A549 (cell line): ENCODE measurements around the gene FAM120A. TPM values are rescaled to one million over a fixed set of nuclear protein-coding genes. Genes with fewer than 3 reads are reported as not detected.

Experiments
- ATAC-seq, 2 experiments: fragments of 200-7000 bp in 1 of 2; fragments of >200 bp in 1 of 2; cut with Nextera tagmentation in 1 of 2; cut with Tn5 transposase in 1 of 2; 3 replicates each; pipeline versions ENCODE4 v1.8.0 to v1.9.1; 2018 to 2020; ENCODE audit warnings: mild to moderate bottlenecking in 1 of 2, moderate library complexity in 1 of 2
- CTCF ChIA-PET: fragments of 300-600 bp; sonication (Branson Sonifier 250); formaldehyde crosslinking; extraction: SDS; loops from one replicate; lab custom pipeline; 2021; ENCODE audit warnings: antibody characterized with exemption, inconsistent platforms; lab: Yijun Ruan, JAX
- POLR2A ChIA-PET: fragments of 350-600 bp; formaldehyde crosslinking; extraction: SDS; loops from one replicate; lab custom pipeline; 2021; ENCODE audit warnings: antibody characterized with exemption, inconsistent platforms; lab: Yijun Ruan, JAX
- DNase-seq, 2 experiments: peaks; one replicate each; pipeline versions ENCODE4 v3.0.0 to v3.0.0-alpha.2; 2011 to 2016; ENCODE audit warnings: low read depth in 1 of 2, low spot score in 1 of 2
- FAIRE-seq: peaks from 2 replicates; lab custom pipeline; 2011; peaks lifted over from hg19 to GRCh38; lab: Jason Lieb, UNC
- H3K27ac ChIP-seq, 2 experiments: fragments of >200 bp; sonication (Bioruptor Twin); formaldehyde crosslinking; 3 replicates each; pipeline ENCODE4 v1.5.1; 2016 to 2017
- H3K4me1 ChIP-seq: fragments of >200 bp; sonication (Bioruptor Twin); formaldehyde crosslinking; 3 replicates; pipeline ENCODE4 v1.6.1; 2016
- H3K4me2 ChIP-seq: fragments of >200 bp; sonication (Bioruptor Twin); formaldehyde crosslinking; 3 replicates; pipeline ENCODE4 v1.6.1; 2016
- H3K4me3 ChIP-seq: fragments of >200 bp; sonication (Bioruptor Twin); formaldehyde crosslinking; 3 replicates; pipeline ENCODE4 v1.5.1; 2016
- H3K9me3 ChIP-seq: fragments of >200 bp; sonication (Bioruptor Twin); formaldehyde crosslinking; 3 replicates; pipeline ENCODE4 v1.6.1; 2016
- BHLHE40 ChIP-seq: IDR thresholded peaks from 2 replicates; pipeline ENCODE4 v1.6.1; 2012; ENCODE audit warnings: low read depth, low read length, inconsistent platforms
- EHMT2 ChIP-seq: fragments of 200-600 bp; sonication (generic); IDR thresholded peaks from 2 replicates; pipeline ENCODE4 v1.6.1; 2016; ENCODE audit warnings: antibody characterized with exemption, low read depth, mild to moderate bottlenecking, moderate library complexity
- HEYL ChIP-seq: fragments of 250-450 bp; sonication (Bioruptor Pico); IDR thresholded peaks from 2 replicates; pipeline ENCODE4 v1.8.0; 2021; ENCODE audit warnings: mild to moderate bottlenecking, moderate library complexity
- HOXA7 ChIP-seq: fragments of 250-450 bp; sonication (Bioruptor Pico); IDR thresholded peaks from 2 replicates; pipeline ENCODE4 v1.5.0; 2020; ENCODE audit warnings: mild to moderate bottlenecking, moderate library complexity
- JUNB ChIP-seq: fragments of >200 bp; sonication (Bioruptor Twin); formaldehyde crosslinking; IDR thresholded peaks from 2 replicates; pipeline ENCODE4 v1.6.1; 2016
- MAFK ChIP-seq: fragments of 450-650 bp; IDR thresholded peaks from 2 replicates; pipeline ENCODE4 v1.6.1; 2014; ENCODE audit not compliant: partially characterized antibody
- RAD21 ChIP-seq, 2 experiments: fragments of >200 bp in 1 of 2; sonication (Bioruptor Twin) in 1 of 2; formaldehyde crosslinking in 1 of 2; IDR thresholded peaks in 1 of 2; conservative IDR thresholded peaks in 1 of 2; 2 replicates in 1 of 2; 3 replicates in 1 of 2; pipeline ENCODE4 v1.6.1; 2012 to 2018; ENCODE audit warnings: inconsistent platforms in 1 of 2
- RARB ChIP-seq: fragments of 250-450 bp; sonication (Bioruptor Pico); IDR thresholded peaks from 2 replicates; pipeline ENCODE4 v1.8.0; 2021; ENCODE audit warnings: mild to moderate bottlenecking, moderate library complexity
- TFCP2L1 ChIP-seq: fragments of 250-450 bp; sonication (Bioruptor Pico); IDR thresholded peaks from 2 replicates; pipeline ENCODE4 v1.5.0; 2021; ENCODE audit warnings: mild to moderate bottlenecking
- TP53 ChIP-seq: fragments of 250-450 bp; sonication (Bioruptor Pico); IDR thresholded peaks from 2 replicates; pipeline ENCODE4 v1.5.0; 2021; ENCODE audit warnings: mild to moderate bottlenecking, moderate library complexity
- ZC3H11A ChIP-seq: fragments of 450-650 bp; IDR thresholded peaks from 2 replicates; pipeline ENCODE4 v1.6.1; 2014; ENCODE audit warnings: antibody characterized with exemption, mild to moderate bottlenecking
- ZSCAN20 ChIP-seq: fragments of 250-450 bp; sonication (Bioruptor Pico); IDR thresholded peaks from 2 replicates; pipeline ENCODE4 v1.8.0; 2022; ENCODE audit warnings: mild to moderate bottlenecking, moderate library complexity
- WGBS: methylation state at CpG from one replicate; pipeline ENCODE4 v1.1.6; 2017; ENCODE audit errors: missing lambda C conversion rate; 5-methylcytosine and 5-hydroxymethylcytosine counted together
- polyA plus RNA-seq, 4 experiments: library from polyadenylated mRNA; depleted of rRNA in 3 of 4; stranded (reverse); fragments of >200 nt; fragmentation: RNase III in 1 of 4; extraction: RNeasy Plus Mini Kit Qiagen cat#74134 plus additional on column Dnase treatment in 1 of 4; gene quantifications; 2 replicates in 3 of 4; 3 replicates in 1 of 4; pipeline ENCODE4 v1.2.3, GENCODE V29; 2011 to 2017
- small RNA-seq, 6 experiments: library from RNA; depleted of rRNA; stranded (forward); fragments of <200 nt; gene quantifications; one replicate each; pipeline ENCODE3, GENCODE V24; 2012
- TF ChIP-seq, protein P1 (sequence below): fragments of >200 bp; sonication (Bioruptor Twin); formaldehyde crosslinking; IDR thresholded peaks from 3 replicates; pipeline ENCODE4 v1.6.1; 2016
- TF ChIP-seq, protein P2 (sequence below): IDR thresholded peaks from 2 replicates; pipeline ENCODE4 v1.6.1; 2012

The FAM120A gene
- polyA plus RNA-seq, 2 of the 4 experiments (the other 2 are of a cell fraction) = 86.3 to 111 TPM

DNA sequence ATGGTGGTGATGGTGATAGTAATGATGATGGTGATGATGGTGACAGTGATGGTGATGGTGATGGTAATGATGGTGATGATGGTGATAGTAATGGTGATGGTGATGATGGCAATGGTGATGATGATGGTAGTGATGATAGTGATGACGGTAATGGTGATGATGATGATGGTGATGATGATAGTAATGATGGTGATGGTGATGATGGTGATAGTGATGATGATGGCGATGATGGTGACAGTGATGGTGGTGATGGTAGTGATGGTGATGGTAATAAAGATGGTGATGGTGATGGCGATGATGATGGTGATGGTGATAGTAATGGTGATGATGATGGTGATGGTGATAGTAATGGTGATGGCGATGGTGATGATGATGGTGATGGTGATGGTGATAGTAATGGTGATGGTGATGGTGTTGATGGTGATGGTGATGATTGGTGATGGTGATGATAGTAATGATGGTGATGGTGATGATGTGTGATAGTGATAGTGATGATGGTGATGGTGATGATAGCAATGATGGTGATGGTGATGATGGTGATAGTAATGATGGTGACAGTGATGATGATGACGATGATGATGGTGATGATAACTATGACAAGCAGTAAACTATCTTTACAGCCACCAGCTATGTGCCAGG, 163.5 kb downstream of the FAM120A start:
- WGBS = 80% methylated on average over 5 of the region's 5 CpGs
- peaks cover 7% of the 10 kb centered on the region for H3K9me3 ChIP-seq
- TF ChIP-seq ZSCAN20 (CRISPR knock-in tag) = no peak
- TF ChIP-seq HOXA7 (CRISPR knock-in tag) = no peak
- no peak for TF ChIP-seq EHMT2
- no peak for TF ChIP-seq TP53 (CRISPR knock-in tag)
- TF ChIP-seq, protein P1, sequence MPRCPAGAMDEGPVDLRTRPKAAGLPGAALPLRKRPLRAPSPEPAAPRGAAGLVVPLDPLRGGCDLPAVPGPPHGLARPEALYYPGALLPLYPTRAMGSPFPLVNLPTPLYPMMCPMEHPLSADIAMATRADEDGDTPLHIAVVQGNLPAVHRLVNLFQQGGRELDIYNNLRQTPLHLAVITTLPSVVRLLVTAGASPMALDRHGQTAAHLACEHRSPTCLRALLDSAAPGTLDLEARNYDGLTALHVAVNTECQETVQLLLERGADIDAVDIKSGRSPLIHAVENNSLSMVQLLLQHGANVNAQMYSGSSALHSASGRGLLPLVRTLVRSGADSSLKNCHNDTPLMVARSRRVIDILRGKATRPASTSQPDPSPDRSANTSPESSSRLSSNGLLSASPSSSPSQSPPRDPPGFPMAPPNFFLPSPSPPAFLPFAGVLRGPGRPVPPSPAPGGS = no peak
- no peak for TF ChIP-seq ZC3H11A
- TF ChIP-seq HEYL (CRISPR knock-in tag) = no peak
- TF ChIP-seq JUNB = no peak
- TF ChIP-seq, protein P2, sequence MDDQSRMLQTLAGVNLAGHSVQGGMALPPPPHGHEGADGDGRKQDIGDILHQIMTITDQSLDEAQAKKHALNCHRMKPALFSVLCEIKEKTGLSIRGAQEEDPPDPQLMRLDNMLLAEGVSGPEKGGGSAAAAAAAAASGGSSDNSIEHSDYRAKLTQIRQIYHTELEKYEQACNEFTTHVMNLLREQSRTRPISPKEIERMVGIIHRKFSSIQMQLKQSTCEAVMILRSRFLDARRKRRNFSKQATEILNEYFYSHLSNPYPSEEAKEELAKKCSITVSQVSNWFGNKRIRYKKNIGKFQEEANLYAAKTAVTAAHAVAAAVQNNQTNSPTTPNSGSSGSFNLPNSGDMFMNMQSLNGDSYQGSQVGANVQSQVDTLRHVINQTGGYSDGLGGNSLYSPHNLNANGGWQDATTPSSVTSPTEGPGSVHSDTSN = no peak
- TF ChIP-seq RARB (CRISPR knock-in tag) = no peak
- TF ChIP-seq BHLHE40 = no peak
- no peak for TF ChIP-seq RAD21 (conservative IDR thresholded peaks at IDR 0.05 in 1 of 2, IDR thresholded peaks at IDR 0.05 in 1 of 2)
- no peak for TF ChIP-seq MAFK
- TF ChIP-seq TFCP2L1 (CRISPR knock-in tag) = no peak
- DNase-seq (no peak), ATAC-seq (no peak), FAIRE-seq (no peak)
- CTCF ChIA-PET = interaction anchor here (1.4 kb wide), 1 partner anchor 67 kb away, joined by 3 read pairs; no protein-coding TSS in a partner anchor
- H3K4me1 ChIP-seq = no peaks in the 10 kb centered on the region
- POLR2A ChIA-PET = no interaction called here
- no peak overlapping the region for H3K27ac ChIP-seq
- H3K4me2 ChIP-seq = no peak overlapping the region
- H3K4me3 ChIP-seq = no peak overlapping the region

Small RNA genes lying within 50 kb of the gene (small RNA-seq; reads per million reads assigned to genes)
- gene RF00019 = 0 reads per million in 6 experiments

Other genes starting within 250 kb of the FAM120A start
- gene FAM120AOS, start 1.9 kb downstream of the FAM120A start, polyA plus RNA-seq (2011; rRNA removed) = 79.7 and 85.3 TPM in 2 replicates
- gene FAM120AOS, start 1.9 kb downstream of the FAM120A start, polyA plus RNA-seq (2017; fragmentation: RNase III; extraction: RNeasy Plus Mini Kit Qiagen cat#74134 plus additional on column Dnase treatment) = 37.1 to 40.7 TPM (median 38.7 TPM) in 3 replicates
- gene PHF2, start 124.9 kb downstream of the FAM120A start, polyA plus RNA-seq (2011; rRNA removed) = 8.1 and 9.6 TPM in 2 replicates
- gene PHF2, start 124.9 kb downstream of the FAM120A start, polyA plus RNA-seq (2017; fragmentation: RNase III; extraction: RNeasy Plus Mini Kit Qiagen cat#74134 plus additional on column Dnase treatment) = 11.2 to 12.2 TPM (median 11.7 TPM) in 3 replicates